HFF-Myc (cell line): Measurements from ENCODE around the gene FAM83C.
"Not testable (repeated sequence)": the region's sequence is repeated elsewhere in the genome, so short reads cannot be mapped to it uniquely, and the experiment has no call there.

Source experiments
- DNase-seq: peaks from one replicate; pipeline ENCODE4 v3.0.0-alpha.2; 2011; ENCODE audit warnings: low read depth; ENCODE audit errors: extremely low read depth
- H3K4me3 ChIP-seq: replicated peaks from 2 replicates; pipeline ENCODE4 v1.5.1; 2011; ENCODE audit warnings: low read depth, mild to moderate bottlenecking, control low read depth, low read length
- TF ChIP-seq, protein P1 (sequence below): IDR thresholded peaks from 2 replicates; pipeline ENCODE4 v1.5.1; 2012; ENCODE audit warnings: mild to moderate bottlenecking, low read depth, low read length, control low read depth; ENCODE audit errors: missing control alignments

FAM83C gene

GRCh38 chr20:35260426-35260825 lies 31.8 kb downstream of the FAM83C start:
- no peak for DNase-seq
- no peak overlapping the region for H3K4me3 ChIP-seq
- TF ChIP-seq, protein P1, sequence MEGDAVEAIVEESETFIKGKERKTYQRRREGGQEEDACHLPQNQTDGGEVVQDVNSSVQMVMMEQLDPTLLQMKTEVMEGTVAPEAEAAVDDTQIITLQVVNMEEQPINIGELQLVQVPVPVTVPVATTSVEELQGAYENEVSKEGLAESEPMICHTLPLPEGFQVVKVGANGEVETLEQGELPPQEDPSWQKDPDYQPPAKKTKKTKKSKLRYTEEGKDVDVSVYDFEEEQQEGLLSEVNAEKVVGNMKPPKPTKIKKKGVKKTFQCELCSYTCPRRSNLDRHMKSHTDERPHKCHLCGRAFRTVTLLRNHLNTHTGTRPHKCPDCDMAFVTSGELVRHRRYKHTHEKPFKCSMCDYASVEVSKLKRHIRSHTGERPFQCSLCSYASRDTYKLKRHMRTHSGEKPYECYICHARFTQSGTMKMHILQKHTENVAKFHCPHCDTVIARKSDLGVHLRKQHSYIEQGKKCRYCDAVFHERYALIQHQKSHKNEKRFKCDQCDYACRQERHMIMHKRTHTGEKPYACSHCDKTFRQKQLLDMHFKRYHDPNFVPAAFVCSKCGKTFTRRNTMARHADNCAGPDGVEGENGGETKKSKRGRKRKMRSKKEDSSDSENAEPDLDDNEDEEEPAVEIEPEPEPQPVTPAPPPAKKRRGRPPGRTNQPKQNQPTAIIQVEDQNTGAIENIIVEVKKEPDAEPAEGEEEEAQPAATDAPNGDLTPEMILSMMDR: no peak

GRCh38 chr20:35257175-35257909 lies 34.9 kb downstream of the FAM83C start:
- TF ChIP-seq, protein P1: no peak
- H3K4me3 ChIP-seq: no peak overlapping the region
- DNase-seq: no peak

- TF ChIP-seq, protein P1: no peak
- DNase-seq: no peak
- no peak overlapping the region for H3K4me3 ChIP-seq
Measured at GRCh38 chr20:35254448-35254999, 37.7 kb downstream of the FAM83C start.

DNA sequence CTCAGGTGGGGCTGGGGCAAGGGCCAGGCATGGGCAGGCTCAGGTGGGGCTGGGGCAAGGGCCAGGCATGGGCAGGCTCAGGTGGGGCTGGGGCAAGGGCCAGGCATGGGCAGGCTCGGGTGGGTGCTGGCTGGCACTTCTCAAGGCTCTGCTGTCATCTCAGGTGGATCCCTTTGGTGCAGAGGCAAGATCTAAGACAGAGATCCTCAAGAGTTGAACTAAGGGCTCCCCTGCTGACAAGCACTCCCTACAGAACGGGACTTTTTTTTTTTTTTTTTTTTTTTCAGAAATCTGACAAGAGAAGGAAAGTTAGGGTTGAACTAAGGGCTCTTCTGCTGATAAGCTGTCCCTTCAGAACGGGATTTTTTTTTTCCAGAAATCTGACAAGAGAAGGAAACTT lies 39.2 kb downstream of the FAM83C start:
- no peak for DNase-seq
- TF ChIP-seq, protein P1: no peak
- no peak overlapping the region for H3K4me3 ChIP-seq

- not testable (repeated sequence) for H3K4me3 ChIP-seq, DNase-seq
Measured at GRCh38 chr20:35252598-35252997, 39.6 kb downstream of the FAM83C start.

DNA sequence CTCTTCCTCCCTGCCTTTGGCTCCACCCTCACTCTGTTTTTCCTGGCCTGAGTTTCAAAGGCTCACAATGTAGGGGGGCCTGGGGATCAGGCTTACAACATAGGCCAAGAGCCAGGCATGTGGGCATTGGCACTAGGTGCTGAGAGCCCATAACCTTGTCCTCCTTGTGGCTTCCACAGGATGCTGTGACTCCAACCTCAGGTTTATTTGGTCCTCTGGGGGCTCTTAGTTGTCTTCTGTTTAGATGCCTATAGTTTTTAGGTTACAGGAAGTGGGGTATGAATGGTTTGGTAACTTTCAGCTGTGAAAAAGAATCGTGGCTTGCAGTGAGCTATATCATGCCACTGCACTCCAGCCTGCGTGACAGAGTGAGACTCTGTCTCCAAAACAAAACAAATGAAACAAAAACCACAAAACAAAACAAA lies 40.2 kb downstream of the FAM83C start:
- TF ChIP-seq, protein P1: no peak
- DNase-seq: no peak
- no peak overlapping the region for H3K4me3 ChIP-seq

DNA sequence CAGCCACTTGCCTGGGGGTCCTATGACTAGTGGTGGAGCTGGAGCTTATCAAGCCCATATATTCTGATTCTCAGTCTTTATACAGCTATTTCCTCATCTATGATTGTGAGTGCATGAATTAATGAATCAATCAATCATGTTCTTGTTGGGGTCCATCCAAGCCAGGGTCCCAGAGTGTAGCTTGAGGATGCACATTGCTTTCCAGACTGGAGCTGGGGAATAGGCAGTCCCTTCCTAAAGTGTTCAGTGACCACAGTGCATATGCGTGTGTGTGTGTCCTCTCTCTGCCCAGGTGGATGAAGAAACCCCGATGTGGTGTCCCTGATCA lies 40.6 kb downstream of the FAM83C start:
- no peak for DNase-seq
- H3K4me3 ChIP-seq: no peak overlapping the region
- TF ChIP-seq, protein P1: no peak
